Metanephros (tissue), 2 donors: ENCODE results near the gene NGRN. TPM values are rescaled to one million over a fixed set of nuclear protein-coding genes. Genes with fewer than 3 reads are reported as not detected.

Experiments used
- small RNA-seq: library from RNA; depleted of rRNA; stranded (forward); fragments of <200 nt; gene quantifications from one replicate; pipeline ENCODE3, GENCODE V24; 2014; ENCODE audit warnings: low replicate concordance
- total RNA-seq: library from RNA; depleted of rRNA; stranded (reverse); fragments of >200 nt; gene quantifications from one replicate; pipeline ENCODE4 v1.2.3, GENCODE V29; 2014

Gene NGRN, protein sequence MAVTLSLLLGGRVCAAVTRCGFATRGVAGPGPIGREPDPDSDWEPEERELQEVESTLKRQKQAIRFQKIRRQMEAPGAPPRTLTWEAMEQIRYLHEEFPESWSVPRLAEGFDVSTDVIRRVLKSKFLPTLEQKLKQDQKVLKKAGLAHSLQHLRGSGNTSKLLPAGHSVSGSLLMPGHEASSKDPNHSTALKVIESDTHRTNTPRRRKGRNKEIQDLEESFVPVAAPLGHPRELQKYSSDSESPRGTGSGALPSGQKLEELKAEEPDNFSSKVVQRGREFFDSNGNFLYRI
- total RNA-seq = 81.7 TPM

DNA sequence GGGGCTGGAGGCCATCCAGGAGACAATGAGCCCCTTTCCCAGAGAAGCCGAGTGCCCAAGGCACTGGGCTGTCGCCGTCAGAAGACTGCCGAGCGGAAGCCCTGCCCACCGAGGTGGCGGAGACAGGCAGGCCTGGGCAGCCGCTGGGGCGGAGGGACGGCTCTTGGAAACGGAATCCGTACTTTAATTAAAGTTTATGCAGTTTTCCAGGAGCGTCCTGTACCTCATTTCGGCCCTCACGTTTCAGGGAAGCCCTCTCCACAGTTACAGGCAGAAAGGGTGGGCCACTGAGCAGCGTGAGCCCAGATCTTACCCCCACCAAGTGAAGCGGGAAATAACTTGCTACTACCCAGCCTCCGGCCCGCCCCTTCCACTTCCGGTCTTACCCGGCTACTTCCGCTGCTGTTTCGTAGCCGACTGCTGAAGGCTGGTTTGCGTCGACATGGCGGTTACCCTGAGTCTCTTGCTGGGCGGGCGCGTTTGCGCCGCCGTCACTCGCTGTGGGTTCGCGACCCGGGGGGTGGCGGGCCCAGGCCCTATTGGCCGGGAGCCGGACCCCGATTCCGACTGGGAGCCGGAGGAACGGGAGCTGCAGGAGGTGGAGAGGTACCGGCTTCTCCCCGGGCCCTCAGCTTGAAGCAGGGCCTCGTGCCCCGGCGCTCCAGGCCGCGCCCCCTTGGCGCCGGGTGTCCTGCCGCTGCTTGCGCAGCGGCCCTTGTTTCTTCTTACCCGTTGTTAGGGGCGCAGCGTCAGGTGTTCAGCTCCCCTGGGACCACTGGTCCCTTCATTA, at the start of gene NGRN:
Gene NGRN, plus strand, starts transcription at position 402 of the 790 bp plus-strand sequence. Its CDS starts 41 bp downstream, at position 443.

DNA sequence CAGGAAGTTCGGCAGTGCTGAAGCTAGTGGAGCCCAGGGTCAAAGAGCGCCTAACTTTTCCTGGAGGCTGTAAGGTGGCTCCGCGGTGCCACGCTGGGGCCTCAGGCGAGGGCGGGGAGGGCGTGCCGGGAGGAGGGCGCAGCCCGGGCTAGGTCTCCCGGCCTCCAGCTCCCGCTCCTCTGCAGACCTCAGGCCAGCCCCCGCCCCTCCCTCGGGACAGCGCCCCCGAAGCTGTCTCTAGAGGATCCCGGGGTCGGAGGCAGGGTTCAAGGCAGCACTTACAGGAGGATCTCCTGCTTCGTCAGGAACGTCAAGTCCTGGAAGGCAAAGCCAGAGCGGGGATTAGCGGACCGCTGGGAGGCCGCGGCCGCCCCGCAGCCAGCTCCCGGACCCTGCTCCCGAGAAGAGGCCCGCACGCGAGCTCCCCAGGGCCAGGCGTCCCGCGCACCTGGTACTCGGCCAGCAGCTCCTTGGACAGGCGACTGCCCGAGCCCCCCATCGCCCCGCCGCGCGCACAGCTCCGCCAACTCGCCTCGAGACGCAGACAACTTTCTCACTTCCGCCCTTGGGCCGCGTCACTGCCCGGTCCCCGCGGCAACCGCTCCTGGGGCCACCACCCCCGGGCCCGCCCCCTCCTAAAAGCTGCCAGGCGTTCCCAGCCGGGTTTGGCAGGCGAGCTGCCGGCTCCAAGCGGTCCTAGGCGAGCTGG, 31.9 kb upstream of the NGRN start, which contains the start of gene CIB1:
Gene CIB1, minus strand, starts transcription at position 555 of the 709 bp plus-strand sequence. Its CDS starts 56 bp downstream, at position 499.

DNA sequence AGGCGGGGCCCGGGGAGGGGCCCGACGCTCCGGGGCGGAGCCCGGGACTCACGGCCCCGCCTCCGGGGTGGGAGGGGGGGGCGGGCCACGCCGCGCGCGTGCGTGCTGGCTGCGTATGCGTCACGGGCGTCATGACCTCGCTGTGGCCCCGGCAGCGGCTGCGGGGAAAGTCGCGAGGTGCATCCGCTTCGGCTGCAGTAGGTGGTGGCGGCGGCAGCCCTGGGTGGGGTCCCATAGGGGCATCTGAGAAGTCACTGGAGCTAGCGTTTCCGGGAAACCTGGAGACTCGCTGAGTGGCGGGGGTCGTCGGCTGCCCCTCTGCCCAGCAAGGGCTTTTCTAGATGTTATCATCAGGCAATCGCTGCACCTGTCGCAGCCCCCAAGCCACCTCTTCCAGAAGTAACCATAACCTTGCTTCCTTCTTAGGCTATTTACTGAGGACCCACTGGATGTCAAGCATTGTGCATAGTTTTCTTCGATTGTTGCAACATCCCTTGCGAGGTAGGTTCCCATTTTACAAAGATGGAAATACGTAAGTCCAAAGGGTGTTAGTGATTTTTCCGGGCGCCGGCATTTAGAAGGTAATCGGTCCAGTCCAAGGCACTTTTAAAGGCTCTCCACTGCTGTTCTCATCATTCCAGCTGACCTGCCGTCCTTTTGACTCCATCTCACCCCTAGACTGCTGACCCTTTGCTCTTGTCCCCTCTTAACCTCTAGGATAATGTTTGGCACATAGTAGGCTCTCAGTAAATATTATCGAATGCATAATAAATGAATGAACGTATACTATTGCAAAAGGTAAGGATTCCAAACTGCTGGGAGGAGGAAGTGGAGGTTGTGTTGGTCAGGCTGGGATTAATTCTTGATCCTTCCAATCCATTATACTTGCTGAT, 31.1 kb upstream of the NGRN start, which contains the start of gene GDPGP1:
Gene GDPGP1, plus strand, starts transcription at position 114 of the 893 bp plus-strand sequence. CDS start 6,700 bp downstream, outside the sequence.

DNA sequence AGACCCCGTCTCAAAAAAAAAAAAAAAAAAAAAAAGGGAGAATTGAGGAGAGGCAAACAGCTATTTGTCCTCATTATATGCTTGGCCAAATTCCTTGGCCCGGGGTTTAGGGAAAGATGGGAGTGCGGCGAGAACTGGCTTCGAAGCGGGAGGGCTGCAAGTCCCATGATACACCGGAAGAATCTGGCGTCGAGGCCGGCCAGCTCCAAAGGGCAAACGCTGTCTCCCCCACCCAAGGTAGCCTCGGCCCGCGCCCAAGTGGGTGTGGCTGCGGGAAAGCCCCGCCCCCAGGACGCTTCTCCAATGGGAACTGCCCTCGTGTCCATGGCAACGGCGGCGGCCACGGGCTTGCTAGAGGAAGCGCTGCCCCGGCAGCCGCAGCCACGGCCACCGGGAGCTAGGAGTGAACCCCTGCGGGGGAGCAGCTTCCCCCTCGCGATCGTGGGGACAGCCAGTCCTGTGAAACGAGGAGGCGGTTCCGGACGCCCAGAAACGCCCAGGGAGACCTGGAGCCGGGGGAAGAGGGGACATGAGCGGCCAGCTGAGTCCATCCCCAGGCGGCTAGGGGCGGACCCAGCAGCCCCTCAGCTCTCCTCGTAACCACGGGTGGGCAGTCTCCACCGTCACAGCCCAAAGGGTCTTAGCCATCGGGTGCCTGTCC, 16.1 kb upstream of the NGRN start, which contains the start of gene TTLL13:
Gene TTLL13, plus strand, starts transcription at position 354 of the 661 bp plus-strand sequence. CDS start 1,075 bp downstream, outside the sequence.

Small RNA genes lying within 50 kb of the gene (small RNA-seq; reads per million reads assigned to genes)
- gene AC091167.3 (not detected), gene RN7SL736P (not detected)

Other genes starting within 250 kb of the NGRN start
- 191 TPM for gene IDH2, start 163.2 kb upstream of the NGRN start, total RNA-seq
- 66.7 TPM for gene SEMA4B, start 64.3 kb upstream of the NGRN start, total RNA-seq
- gene CIB1, start 31.7 kb upstream of the NGRN start, total RNA-seq = 19.7 TPM
- 8.3 TPM for gene GDPGP1, start 31.5 kb upstream of the NGRN start, total RNA-seq
- gene TTLL13, start 16.1 kb upstream of the NGRN start, total RNA-seq = 1.3 TPM
- 1.8 TPM for gene ZNF774, start 86.6 kb downstream of the NGRN start, total RNA-seq
- gene IQGAP1, start 122.6 kb downstream of the NGRN start, total RNA-seq = 154 TPM